CD4-positive, alpha-beta T cell (primary cell): ENCODE results near the gene IGF1R. TPM values are rescaled to one million over a fixed set of nuclear protein-coding genes. Genes with fewer than 3 reads are reported as not detected.

ENCODE experiments used
- ATAC-seq: fragments of 200-7000 bp; cut with Tn5 transposase; one replicate; pipeline ENCODE4 v1.10.0; 2022; ENCODE audit warnings: mild to moderate bottlenecking; ENCODE audit not compliant: poor library complexity
- CTCF ChIA-PET: fragments of 350-600 bp; sonication (Branson Sonifier 250); formaldehyde crosslinking; loops from one replicate; lab custom pipeline; 2021; ENCODE audit warnings: antibody characterized with exemption, inconsistent platforms; lab: Charles Lee
- POLR2A ChIA-PET: fragments of 350-600 bp; sonication (Branson Sonifier 250); formaldehyde crosslinking; loops from one replicate; lab custom pipeline; 2021; ENCODE audit warnings: antibody characterized with exemption, inconsistent platforms; lab: Charles Lee
- DNase-seq, 14 experiments: peaks; one replicate each; pipeline ENCODE4 v3.0.0-alpha.2; 2013 to 2020; ENCODE audit warnings: mixed read lengths in 2 of 14
- H3K27ac ChIP-seq, 2 donors: one replicate each; pipeline versions ENCODE4 v1.5.1 to v1.7.0; 2013; ENCODE audit warnings: low read length in 2 of 2, low read depth in 1 of 2, mild to moderate bottlenecking in 1 of 2
- H3K27me3 ChIP-seq, 2 experiments: 1 replicate in 1 of 2; 2 replicates in 1 of 2; pipeline versions ENCODE4 v1.6.1 to v1.7.0; 2013; ENCODE audit warnings: low read length in 2 of 2, control low read depth in 1 of 2, mild to moderate bottlenecking in 1 of 2, moderate library complexity in 1 of 2; ENCODE audit not compliant: insufficient read depth in 2 of 2, control insufficient read depth in 1 of 2
- H3K36me3 ChIP-seq: one replicate; pipeline ENCODE4 v1.6.1; 2013; ENCODE audit warnings: low read length, control low read depth; ENCODE audit not compliant: insufficient read depth
- H3K4me1 ChIP-seq: one replicate; pipeline ENCODE4 v1.6.1; 2013; ENCODE audit warnings: low read length, control low read depth; ENCODE audit not compliant: insufficient read depth
- H3K4me3 ChIP-seq: one replicate; pipeline ENCODE4 v1.5.1; 2013; ENCODE audit warnings: mild to moderate bottlenecking, low read length, moderate library complexity
- H3K9me3 ChIP-seq, 2 experiments: 1 replicate in 1 of 2; 2 replicates in 1 of 2; pipeline versions ENCODE4 v1.6.1 to v1.7.0; 2013; ENCODE audit warnings: low read length in 2 of 2, mild to moderate bottlenecking in 2 of 2, control low read depth in 1 of 2, moderate library complexity in 1 of 2; ENCODE audit not compliant: control insufficient read depth in 1 of 2, insufficient read depth in 1 of 2
- H3K27ac Mint-ChIP-seq: one replicate; pipeline ENCODE4 v1.8.0; 2020; ENCODE audit warnings: mixed read lengths
- H3K27me3 Mint-ChIP-seq: one replicate; pipeline ENCODE4 v1.8.0; 2021; ENCODE audit warnings: mixed read lengths
- H3K36me3 Mint-ChIP-seq: one replicate; pipeline ENCODE4 v1.8.0; 2021; ENCODE audit warnings: low read depth, mixed read lengths
- H3K4me1 Mint-ChIP-seq: one replicate; pipeline ENCODE4 v1.8.0; 2021; ENCODE audit warnings: low read depth, mixed read lengths
- H3K4me3 Mint-ChIP-seq: one replicate; pipeline ENCODE4 v1.8.0; 2020; ENCODE audit warnings: mild to moderate bottlenecking, mixed read lengths
- H3K9me3 Mint-ChIP-seq: one replicate; pipeline ENCODE4 v1.8.0; 2020; ENCODE audit warnings: mixed read lengths
- intact Hi-C, 2 experiments: fragments of 100-400 bp; cut with DNase I in 1 of 2; cut with micrococcal nuclease in 1 of 2; formaldehyde crosslinking; loops; one replicate each; pipeline versions ENCODE4 v1.15.1 to v1.9.0; 2023 to 2025; cut with DNase I, micrococcal nuclease
- total RNA-seq, 174 experiments: library from RNA in 2 of 174; stranded (reverse) in 2 of 174; gene quantifications; one replicate each; pipeline ENCODE4 v1.2.3 and lab custom pipeline; 2021 to 2026
- TF ChIP-seq, protein P1 (sequence below): fragments of 200-600 bp; IDR thresholded peaks from one replicate; pipeline ENCODE4 v1.8.0; 2022; ENCODE audit warnings: antibody characterized with exemption, mild to moderate bottlenecking

Gene IGF1R
- total RNA-seq, 2 experiments from 2014 or later, result 39.2 to 40.3 TPM

DNA sequence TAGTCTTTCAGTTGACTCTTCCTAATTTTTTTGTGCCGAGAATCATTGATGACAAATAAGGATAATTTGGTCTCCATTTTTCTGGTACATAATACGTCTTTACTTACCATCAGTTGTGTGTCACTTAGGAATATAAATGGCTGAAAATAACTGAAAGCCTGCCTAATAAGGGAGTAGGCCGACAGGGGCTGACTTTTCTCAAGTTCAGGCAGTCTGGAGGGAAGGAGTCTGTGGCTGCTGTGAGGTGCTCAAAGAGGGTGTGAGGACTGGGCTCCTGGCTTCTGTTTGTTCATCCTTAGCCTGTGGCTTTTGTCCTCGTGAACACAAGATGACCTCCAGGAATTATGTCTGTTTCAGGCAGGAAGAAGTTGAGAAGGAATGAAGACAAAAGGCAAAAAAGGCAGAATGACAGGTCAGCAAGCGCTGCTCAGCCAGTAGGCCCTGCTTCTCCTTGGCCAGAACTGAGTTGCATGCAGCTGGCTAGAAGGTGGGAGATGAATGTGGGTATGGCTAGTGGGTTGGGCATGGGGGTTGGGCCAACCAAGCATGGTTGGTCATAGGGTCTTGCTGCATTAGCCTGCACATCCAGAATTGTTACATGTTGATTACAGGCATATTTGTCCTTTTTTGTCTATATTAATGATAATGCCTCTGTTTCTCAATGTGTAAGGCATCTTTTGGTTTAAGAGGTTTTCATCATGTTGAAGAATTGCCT is 29.2 kb downstream of the IGF1R start:
- TF ChIP-seq, protein P1, sequence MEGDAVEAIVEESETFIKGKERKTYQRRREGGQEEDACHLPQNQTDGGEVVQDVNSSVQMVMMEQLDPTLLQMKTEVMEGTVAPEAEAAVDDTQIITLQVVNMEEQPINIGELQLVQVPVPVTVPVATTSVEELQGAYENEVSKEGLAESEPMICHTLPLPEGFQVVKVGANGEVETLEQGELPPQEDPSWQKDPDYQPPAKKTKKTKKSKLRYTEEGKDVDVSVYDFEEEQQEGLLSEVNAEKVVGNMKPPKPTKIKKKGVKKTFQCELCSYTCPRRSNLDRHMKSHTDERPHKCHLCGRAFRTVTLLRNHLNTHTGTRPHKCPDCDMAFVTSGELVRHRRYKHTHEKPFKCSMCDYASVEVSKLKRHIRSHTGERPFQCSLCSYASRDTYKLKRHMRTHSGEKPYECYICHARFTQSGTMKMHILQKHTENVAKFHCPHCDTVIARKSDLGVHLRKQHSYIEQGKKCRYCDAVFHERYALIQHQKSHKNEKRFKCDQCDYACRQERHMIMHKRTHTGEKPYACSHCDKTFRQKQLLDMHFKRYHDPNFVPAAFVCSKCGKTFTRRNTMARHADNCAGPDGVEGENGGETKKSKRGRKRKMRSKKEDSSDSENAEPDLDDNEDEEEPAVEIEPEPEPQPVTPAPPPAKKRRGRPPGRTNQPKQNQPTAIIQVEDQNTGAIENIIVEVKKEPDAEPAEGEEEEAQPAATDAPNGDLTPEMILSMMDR, result no peak
- POLR2A ChIA-PET, result no interaction called here
- Mint-ChIP-seq H3K4me3 (no peak overlapping the region), H3K27me3 (no peaks in the 10 kb centered on the region), H3K4me1 (peaks cover 66% of the 10 kb centered on the region), H3K27ac (no peak overlapping the region), H3K36me3 (peaks cover 7% of the 10 kb centered on the region), H3K9me3 (no peaks in the 10 kb centered on the region)
- DNase-seq (no peak), ATAC-seq (no peak)
- Histone ChIP-seq H3K27me3 (no peaks in the 10 kb centered on the region), H3K27ac (no peak overlapping the region), H3K4me3 (no peak overlapping the region), H3K9me3 (no peaks in the 10 kb centered on the region), H3K4me1 (peaks cover 7% of the 10 kb centered on the region), H3K36me3 (no peaks in the 10 kb centered on the region)
- CTCF ChIA-PET, result no interaction called here
- intact Hi-C loops, result no loop called here

DNA sequence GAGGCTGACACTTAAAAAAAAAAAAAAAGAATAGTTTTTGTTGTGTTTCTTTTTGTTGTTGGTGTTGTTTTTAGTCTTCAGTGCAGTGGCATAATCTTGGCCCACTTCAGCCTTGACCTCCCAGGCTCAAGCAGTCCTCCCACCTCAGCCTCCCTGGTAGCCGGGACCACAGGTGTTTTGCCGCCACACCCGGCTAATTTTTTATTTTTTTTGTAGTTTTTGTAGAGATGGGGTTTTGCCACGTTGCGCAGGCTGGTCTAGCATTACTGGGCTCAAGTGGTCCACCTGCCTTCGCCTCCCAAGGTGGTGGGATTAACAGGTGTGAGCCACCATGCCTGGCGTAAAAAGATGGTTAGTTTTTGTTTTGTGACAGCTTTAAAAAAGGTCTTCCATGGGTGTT is 30.1 kb downstream of the IGF1R start:
- Mint-ChIP-seq H3K27ac (no peak overlapping the region), H3K27me3 (no peaks in the 10 kb centered on the region), H3K9me3 (no peaks in the 10 kb centered on the region), H3K4me3 (no peak overlapping the region), H3K36me3 (peaks cover 7% of the 10 kb centered on the region), H3K4me1 (peaks cover 67% of the 10 kb centered on the region)
- TF ChIP-seq, protein P1, result no peak
- ATAC-seq (no peak), DNase-seq (no peak)
- Histone ChIP-seq H3K4me3 (no peak overlapping the region), H3K27ac (no peak overlapping the region), H3K36me3 (no peaks in the 10 kb centered on the region), H3K27me3 (no peaks in the 10 kb centered on the region), H3K9me3 (no peaks in the 10 kb centered on the region), H3K4me1 (peaks cover 7% of the 10 kb centered on the region)
- ChIA-PET CTCF (no interaction called here), POLR2A (no interaction called here)
- intact Hi-C loops, result no loop called here

DNA sequence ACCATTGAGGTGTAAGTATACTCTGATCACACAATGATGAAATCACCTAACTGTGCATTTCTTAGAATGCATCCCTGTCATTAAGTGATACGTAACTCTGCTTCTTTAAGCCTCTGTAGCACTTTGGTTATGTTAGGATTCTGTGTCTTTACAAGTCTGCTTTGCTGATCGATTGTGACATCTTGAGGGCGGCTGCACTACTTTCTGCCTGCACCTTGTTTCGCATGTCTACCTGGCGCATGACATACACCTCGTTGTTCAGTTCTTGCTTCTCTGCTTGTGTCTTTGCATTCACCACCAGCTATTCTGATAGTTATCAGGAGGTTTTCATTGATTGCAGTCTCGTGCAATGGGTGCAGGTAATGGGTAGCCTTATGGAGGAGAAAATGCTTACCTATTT is 32.7 kb downstream of the IGF1R start:
- POLR2A ChIA-PET, result no interaction called here
- H3K4me1 ChIP-seq, result peaks cover 7% of the 10 kb centered on the region
- H3K4me3 Mint-ChIP-seq, result no peak overlapping the region
- peaks cover 74% of the 10 kb centered on the region for H3K4me1 Mint-ChIP-seq
- CTCF ChIA-PET, result no interaction called here
- no peaks in the 10 kb centered on the region for H3K27me3 ChIP-seq
- DNase-seq, result no peak
- H3K4me3 ChIP-seq, result no peak overlapping the region
- intact Hi-C loops, result no loop called here
- ATAC-seq, result no peak
- no peaks in the 10 kb centered on the region for H3K27me3 Mint-ChIP-seq
- H3K9me3 ChIP-seq, result no peaks in the 10 kb centered on the region
- TF ChIP-seq, protein P1, result no peak
- no peaks in the 10 kb centered on the region for H3K36me3 ChIP-seq
- no peak overlapping the region for H3K27ac ChIP-seq
- H3K36me3 Mint-ChIP-seq, result peaks cover 7% of the 10 kb centered on the region
- H3K9me3 Mint-ChIP-seq, result no peaks in the 10 kb centered on the region
- H3K27ac Mint-ChIP-seq, result no peak overlapping the region
